Esophagus squamous epithelium (tissue), 4 donors: ENCODE measurements around the gene NPM1.

Experiments
- POLR2A ChIP-seq, 4 donors: fragments of 450-650 bp; IDR thresholded peaks; one replicate each; pipeline ENCODE4 v1.6.1; 2017; ENCODE audit warnings: antibody characterized with exemption in 4 of 4, mild to moderate bottlenecking in 4 of 4, moderate library complexity in 3 of 4
- TF ChIP-seq, protein P1 (sequence below), 6 experiments: fragments of 450-650 bp in 4 of 6; fragments of 200-600 bp in 2 of 6; sonication (generic) in 2 of 6; IDR thresholded peaks; one replicate each; pipeline ENCODE4 v1.5.1; 2016 to 2019; ENCODE audit warnings: antibody characterized with exemption in 6 of 6, mild to moderate bottlenecking in 4 of 6, moderate library complexity in 4 of 6

- TF ChIP-seq, protein P1, sequence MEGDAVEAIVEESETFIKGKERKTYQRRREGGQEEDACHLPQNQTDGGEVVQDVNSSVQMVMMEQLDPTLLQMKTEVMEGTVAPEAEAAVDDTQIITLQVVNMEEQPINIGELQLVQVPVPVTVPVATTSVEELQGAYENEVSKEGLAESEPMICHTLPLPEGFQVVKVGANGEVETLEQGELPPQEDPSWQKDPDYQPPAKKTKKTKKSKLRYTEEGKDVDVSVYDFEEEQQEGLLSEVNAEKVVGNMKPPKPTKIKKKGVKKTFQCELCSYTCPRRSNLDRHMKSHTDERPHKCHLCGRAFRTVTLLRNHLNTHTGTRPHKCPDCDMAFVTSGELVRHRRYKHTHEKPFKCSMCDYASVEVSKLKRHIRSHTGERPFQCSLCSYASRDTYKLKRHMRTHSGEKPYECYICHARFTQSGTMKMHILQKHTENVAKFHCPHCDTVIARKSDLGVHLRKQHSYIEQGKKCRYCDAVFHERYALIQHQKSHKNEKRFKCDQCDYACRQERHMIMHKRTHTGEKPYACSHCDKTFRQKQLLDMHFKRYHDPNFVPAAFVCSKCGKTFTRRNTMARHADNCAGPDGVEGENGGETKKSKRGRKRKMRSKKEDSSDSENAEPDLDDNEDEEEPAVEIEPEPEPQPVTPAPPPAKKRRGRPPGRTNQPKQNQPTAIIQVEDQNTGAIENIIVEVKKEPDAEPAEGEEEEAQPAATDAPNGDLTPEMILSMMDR (IDR thresholded peaks at IDR 0.05): no peak
- TF ChIP-seq POLR2A (IDR thresholded peaks at IDR 0.05): no peak
Observed at GRCh38 chr5:171340491-171340890, 47.2 kb upstream of the NPM1 start.
